HPDE6-E6E7 (cell line): ENCODE data around the gene WIPF1.

Experiments
- DNase-seq: peaks from one replicate; pipeline ENCODE4 v3.0.0; 2011; ENCODE audit warnings: missing footprints; ENCODE audit errors: extremely low spot score

Gene WIPF1, protein sequence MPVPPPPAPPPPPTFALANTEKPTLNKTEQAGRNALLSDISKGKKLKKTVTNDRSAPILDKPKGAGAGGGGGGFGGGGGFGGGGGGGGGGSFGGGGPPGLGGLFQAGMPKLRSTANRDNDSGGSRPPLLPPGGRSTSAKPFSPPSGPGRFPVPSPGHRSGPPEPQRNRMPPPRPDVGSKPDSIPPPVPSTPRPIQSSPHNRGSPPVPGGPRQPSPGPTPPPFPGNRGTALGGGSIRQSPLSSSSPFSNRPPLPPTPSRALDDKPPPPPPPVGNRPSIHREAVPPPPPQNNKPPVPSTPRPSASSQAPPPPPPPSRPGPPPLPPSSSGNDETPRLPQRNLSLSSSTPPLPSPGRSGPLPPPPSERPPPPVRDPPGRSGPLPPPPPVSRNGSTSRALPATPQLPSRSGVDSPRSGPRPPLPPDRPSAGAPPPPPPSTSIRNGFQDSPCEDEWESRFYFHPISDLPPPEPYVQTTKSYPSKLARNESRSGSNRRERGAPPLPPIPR

DNA sequence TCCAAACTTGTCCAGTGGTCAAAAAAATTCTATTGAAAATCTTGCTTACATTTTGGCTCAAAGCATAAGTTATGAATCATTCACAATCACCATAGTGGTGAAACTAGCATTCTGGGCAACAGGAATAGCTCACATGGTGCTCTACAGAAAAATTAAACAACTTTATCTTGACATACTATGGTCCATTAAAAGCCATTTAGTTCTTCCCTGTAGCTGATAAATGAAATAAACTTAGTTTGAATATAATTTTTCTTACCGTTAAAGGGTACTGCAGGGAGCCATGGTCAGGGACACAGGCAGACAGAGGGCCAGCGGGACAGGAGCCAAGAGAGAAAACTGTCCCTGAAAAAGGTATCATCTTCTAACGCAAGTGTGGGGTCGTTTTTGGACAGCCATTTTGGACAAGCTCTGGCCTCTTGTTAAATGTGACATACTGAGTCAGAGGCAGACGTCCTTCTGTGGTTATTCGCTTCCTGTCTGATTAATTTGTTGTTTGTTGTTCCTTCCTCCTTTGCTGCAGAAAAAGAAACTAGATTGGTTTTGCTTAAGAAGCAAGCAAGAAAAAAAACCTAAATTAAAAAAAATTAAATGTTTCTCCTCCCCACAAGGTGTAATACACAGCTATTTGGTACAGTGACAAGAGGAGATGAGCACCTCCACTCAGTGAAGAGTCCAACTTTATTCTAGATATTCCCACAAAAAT is at the start of gene WIPF1:
WIPF1 (minus strand) TSS at position 460 of the 703 bp plus-strand sequence. CDS start 12,231 bp downstream, outside the sequence.
- no peak for DNase-seq

DNA sequence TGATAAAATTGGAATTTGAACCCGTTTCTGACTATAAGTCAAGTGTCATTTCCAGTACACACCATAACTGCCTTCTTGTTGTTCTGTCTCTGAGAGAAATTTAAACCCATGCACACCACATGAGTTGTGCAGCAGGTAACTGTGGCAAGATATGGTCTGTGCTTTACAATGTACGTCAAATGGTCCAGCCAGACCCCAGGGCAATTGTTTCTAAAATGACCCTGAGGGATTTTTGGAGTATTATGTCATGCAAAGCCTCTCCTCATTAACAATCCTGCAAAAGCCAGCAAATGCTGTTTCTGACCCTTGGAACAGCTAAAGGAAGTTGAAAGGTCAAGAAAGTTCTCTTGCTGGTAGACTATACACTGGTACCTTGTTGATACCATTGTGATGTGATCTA is 47.7 kb upstream of the WIPF1 start:
- no peak for DNase-seq

DNA sequence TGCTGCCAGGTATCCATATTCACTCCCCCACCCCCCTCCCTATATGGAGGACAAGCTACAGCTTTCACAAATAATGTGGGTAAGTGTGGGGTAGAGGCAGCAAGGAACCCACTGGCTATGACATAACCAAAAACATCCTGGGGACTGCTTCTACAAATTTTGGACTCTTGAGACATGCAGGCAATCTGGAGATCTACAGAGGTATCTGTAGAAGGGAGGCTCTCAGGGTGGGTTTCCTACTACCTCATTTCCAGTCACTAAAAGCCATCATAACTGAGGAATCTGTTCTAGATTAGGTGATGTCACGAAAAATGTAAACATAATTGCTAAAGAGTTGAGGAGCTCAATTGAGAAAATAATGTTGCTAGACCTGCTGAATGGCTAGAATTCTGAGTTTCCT is 46.8 kb upstream of the WIPF1 start:
- DNase-seq: no peak

DNA sequence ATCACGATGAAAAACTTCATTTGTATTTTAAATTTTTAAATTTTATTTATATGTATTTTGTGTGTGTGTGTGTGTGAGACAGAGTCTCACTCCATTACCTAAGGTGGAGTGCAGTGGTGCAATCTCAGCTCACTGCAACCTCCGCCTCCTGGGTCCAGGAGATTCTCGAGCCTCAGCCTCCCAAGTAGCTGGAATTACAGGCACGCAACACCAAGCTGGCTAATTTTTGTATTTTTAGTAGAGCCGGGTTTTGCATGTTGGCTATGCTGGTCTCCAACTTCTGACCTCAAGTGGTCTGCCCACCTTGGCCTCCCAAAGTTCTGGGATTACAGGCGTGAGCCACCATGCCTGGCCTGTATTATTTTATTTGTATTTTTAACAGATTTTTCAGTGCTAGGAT is 45.8 kb upstream of the WIPF1 start:
- no peak for DNase-seq

DNA sequence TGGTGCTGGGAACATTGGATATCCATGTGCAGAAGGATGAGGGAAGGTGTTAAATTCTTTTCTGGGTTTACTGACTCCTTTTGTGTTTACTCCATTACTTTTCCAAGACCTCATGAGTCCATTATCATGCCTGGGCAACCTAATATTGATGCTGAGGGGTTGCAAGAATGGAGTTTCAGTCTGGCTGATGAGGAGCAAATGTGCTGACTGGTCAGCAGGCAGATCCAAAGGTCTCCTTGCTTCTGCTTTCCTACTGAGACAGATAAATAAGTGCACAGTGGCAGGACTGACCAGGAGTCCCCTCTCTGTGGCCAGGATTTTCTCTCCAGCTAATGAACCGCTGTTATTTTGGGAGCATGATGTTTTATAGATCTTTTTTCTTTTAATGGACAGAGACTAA is 43.6 kb upstream of the WIPF1 start:
- no peak for DNase-seq

DNA sequence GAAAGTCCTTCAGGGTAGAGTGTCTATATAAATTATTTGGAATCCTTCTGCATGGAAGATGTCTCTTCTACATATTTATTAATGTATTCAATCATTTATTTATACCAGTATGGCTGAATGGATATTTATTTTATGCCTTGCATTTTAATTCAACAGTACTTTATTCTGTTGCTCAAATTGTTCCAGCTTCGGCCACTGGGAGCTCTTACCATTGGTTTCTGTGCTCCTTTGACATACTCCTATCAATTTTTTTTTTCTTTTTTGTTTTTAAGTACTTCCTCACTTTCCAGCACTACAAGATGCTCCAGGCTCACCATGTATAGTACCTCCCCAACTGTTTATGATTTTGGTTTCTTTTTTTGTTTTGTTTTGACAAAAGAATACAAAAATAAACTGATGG is 39.4 kb upstream of the WIPF1 start:
- DNase-seq: no peak

DNA sequence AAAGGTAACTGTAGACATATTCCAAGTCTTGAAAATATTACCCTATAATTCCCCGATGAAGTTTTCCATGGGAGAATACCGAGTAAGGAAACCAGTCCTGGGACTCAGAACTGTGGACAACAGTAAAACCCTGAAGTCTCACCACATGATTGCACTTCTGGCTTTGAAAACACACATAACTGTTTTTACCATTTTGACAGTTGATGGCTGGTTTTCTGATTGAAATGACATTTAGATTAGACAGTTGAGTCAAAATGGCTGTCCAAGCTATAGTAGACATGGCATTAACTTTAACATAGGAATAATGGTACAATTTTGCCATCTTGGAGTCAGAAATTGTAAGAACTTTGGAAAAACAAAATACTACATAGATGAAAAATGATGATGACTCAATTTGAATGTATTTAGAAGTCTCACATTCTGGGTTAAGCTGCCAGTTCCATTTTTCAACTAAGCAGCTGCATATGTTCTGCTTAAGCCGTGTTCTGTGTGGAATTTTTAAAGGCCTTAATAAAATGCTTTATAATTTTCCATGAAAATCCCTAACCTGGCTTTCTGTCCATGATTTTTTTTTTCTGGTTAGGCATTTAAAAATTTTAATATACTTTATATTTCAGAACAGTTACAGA is 38.3 kb upstream of the WIPF1 start:
- no peak for DNase-seq

DNA sequence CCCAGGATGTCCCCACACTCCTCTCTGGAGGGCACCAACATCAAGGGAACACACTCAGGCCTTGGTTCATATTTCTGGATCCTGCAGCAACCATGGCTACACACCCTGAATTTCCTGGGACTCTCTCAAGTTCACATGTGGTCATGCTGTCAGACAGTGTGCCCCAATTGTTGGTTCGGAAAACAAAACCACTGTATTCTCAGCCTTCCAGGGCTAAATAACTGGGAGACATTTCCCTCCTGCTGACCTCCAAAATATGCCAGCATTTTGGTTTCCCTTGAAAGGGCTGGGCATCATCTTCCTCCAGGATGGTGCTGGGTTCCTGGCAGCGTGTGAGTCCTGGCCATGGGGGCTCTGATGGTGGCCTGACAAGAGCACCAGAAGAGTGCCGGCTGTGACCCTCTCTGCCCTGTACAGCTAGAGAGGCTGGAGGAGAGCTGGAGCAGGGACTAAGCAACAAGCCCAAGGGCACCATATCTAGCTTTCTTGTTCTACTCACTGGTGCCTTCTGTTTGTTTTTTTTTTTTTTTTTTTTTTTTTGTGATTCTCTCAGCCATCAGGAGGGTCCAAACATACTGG is 37.5 kb upstream of the WIPF1 start:
- DNase-seq: no peak

DNA sequence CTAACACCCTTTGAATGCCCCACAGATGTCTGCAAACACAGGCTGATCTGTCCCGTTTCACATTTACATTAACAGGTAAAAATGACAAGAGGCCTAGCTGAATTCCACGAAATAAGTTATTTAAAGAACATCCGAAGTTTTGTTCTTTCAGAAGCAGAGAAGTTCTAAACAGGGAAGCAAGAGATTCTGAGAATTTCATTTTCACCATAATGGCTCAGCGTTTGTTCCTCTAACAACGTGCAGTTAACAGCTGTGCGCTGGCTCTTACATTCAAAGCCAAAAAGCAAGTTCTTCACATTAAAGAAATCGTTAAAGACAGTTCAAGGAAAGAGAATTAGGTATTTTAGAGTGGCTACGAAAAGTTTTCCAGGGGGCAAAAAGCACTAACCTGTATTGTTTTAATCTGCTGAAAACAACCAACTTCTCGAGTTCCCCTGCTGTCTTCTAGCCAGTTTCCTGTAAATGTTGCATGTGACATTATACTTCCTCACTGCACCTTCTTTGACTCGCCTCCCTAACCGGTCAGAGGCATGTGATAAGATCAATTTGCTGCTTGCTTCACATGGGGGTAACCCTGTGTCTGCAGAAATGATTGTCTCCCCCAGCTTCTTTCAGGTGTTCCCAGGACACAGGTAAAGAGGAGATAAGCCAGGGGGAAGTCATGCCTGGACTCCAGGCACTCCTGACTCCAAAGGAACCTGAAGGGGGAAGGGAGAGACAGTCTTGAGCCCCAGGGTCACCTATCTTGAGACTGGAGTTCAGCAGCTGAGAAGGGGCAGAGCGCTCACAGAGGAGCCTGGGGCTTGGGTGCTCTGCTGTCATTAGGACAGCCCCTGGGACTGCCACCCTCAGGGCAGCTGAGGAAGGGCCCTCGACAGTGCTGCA is 36.8 kb upstream of the WIPF1 start:
- DNase-seq: no peak

DNA sequence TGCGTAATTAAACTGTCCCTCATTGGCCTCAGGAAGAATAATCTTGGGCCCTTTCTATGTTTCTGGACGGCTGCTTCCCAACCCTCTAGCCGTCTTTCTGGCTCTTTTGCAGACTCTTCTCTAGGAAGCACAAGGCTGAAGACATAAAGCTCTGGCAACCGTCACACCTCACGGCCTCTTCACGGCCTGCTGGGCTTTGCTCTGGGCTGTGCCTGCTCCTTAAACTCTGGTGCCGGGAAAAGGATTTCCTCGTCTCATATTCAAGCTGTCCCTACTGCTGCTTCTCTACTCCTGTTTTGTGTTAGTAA is 36.0 kb upstream of the WIPF1 start:
- no peak for DNase-seq

DNA sequence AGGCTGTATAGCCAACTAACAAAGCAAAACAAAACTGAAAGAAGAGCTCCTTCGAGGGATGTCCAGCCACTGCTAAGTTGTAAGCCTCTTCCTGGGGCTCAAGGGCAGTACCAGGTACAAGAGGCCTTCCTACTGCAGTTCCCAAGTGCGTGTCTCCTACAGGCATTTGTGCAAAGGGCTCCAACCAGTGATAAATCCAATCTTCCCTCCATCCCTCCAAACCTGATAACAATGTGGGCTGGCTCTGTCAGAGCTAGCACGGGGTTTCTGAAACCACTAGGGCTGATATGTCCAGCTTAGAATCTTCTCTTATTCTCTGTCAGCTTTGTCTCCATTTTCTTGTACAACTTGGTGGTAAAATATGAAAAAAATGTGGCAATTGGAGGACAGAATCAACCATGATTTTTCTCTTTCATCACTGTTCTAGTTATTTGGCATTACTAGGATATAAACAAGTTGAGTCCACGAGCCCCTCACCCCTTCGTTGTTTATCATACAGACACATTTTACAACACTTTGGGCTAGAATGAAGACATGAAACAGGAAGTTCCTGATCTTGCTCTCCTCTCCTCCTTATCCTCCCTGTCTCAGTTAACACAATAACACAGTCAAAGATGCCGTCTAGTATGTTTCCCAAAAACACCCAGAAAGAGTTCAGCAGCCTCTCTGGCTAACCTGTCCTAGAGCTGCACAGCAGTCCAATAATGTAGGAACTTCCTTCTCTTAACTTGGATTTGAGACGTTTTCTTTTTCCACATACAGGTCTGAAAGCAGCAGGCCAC is 35.4 kb upstream of the WIPF1 start:
- DNase-seq: no peak

DNA sequence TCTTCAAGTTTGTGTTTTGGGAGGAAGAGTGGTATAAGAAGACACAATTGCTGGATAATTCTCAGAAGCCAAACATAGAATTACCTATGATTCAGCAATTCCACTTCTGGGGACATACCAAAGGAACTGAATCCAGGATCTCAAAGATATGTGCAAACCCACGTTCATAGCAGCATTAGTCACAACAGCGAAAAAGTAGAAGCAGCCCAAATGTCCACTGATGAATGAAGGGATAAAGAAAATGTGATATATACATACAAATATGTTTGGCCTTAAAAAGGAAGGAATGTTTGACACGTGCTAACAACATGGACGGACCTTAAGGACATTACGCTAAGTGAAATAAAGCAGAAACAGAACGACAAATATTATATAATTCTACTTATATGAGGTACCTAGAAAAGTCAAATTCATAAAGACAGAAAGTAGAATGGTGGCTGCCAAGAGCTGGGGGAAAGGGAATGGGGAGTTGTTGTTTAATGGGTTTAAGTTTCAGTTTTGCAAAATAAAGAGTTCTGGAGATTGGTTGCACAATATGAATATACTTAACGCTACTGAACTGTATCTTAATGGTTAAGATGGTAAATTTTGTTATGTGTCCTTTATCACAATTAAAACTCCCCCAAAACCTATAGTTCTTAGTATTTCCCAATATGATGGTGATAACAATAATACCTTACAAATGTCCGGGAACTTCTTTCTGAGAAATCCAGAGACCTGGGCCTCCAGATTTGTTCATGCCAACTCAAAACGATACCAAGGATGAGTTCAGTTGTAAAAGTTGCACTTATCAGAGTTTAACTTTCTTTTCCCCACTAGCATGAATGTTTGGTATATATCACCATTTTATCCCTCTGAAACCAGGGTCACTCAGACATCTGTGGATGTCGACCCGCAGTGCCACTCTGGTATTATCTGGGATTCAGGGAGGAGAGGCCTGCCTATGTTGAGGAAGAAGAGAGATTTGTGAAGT is 33.7 kb upstream of the WIPF1 start:
- no peak for DNase-seq

DNA sequence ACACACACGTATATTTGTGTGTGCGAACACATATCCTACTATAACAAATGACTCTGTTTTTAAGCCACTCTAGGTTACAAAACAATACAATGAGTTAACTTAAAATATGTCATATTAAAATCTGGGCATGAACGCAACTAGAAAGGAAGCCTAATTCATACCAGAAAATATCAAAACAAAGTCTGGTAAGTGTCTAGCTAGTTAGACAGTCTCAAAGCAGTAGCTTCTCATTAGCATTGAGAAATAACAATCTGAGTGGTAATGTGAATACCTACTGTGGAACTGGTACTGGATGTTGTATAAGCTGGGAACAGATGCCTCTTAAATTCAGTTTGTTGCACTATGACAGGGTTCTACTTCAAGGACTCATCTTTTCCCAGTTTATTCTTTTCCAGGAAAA is 32.5 kb upstream of the WIPF1 start:
- DNase-seq: no peak

DNA sequence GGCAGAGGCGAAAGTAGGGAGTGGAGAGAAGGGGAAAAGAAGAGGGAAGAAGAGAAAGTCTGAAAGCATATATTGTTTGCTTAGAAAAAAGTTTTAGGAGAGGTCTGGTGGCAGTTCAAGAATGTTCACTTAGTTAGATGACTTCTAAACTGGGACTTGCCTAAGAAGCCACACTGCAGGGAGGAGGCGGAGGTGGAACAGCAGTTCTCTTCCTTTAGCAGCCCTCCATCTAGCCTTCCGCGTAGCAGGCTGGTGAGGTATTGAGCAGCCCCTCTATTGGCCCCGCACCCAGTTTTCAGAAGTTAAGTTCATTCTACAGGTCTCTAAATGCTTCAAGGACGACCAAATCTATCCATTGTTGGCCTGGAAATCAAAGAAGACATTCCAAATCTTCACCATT is 31.9 kb upstream of the WIPF1 start:
- DNase-seq: no peak

DNA sequence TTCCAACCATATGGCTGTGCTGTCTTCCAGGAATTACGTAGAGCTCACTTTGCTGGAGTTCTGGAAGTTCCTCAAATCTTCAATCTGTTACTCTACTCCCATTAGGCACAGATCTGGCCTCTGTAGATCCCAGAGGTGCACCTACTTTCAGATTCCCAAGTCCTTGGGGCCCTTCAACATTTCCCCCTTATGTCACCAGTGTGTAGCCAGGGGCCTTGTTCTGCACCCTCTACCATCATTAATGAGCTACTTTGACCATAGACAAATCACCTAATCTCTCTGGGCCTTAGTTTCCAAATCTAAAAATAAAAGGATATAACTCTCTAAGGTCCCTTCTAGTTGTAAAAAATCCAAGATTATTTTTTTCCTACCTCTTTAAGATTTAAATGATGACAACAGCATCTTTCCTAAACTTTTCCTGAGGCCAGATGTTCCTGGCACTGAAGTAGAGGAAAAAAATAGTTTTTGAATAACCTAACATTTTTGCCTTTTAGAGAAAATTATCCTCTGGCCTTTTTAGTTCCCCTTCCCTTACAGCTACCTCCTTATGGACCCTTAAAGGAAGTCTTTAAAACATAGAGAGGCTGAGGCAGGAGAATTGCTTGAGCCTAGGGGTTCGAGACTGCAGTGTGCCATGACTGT is 31.0 kb upstream of the WIPF1 start:
- DNase-seq: no peak

DNA sequence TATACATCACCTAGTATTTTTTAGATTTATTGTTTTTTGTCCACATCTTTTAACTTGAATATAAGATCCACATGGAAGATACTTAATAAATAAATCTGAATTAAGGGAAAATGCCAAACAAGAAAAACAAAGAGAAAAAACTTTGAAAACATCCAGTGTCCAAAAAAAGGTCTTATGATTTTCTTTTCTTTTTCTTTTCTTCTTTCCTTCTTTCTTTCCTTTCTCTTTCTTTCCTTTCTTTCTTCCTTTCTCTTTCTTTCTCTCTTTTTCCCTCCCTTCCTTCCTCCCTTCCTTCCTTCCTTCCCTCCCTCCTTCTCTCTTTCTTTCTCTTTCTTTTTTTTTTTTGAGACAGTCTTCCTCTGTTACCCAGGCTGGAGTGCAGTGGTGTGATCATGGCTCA is 29.6 kb upstream of the WIPF1 start:
- DNase-seq: no peak

DNA sequence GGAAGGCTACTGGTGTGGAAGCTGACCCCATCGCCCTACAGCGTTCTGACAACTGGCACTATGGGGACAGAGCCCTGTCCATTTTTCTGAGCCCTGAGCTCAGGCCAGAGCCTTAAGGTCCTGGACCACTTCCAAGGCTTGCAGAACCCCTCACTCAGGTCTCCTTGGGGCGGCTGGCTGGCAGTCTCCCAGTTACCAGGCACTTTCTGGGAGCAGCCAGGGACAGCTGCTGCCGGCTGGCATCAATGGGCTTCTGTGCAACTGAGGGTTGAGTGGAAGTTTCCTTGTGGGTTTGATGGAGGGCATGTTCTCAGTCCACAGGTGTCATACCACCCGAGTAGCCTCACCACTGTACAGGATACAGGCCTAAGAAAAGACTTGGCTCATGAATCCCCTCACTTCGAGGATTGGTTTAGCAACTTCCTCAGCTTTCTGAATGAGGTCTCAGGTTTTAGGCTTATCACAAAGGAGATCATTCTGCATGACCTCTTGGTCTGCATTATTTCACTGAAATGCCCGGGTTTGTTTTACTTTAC is 27.4 kb upstream of the WIPF1 start:
- no peak for DNase-seq

DNA sequence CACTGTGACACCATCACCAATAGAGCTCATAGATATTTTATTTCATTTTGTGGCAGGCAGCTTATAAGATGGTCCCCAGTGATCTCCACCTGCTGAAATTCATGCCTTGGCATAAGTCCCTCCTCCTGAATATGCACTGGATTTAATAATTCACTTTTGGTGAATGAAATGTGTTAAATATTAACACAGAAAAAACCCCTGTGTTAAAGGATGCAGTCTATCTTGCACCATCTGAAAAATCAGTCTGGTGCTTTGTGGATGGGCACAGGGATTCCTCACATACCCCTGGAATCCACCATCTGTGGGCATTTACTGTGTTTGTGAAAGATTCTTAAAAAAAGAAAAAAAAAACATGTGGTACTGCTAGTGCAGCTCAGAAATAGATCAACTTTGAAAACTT is 26.1 kb upstream of the WIPF1 start:
- no peak for DNase-seq
